Measurements from ENCODE around the gene AQP3. TPM values are rescaled to one million over a fixed set of nuclear protein-coding genes. Genes with fewer than 3 reads are reported as not detected.

AQP3 gene
- total RNA-seq, 1 experiment from 2014 or later: 5.5 TPM

DNA sequence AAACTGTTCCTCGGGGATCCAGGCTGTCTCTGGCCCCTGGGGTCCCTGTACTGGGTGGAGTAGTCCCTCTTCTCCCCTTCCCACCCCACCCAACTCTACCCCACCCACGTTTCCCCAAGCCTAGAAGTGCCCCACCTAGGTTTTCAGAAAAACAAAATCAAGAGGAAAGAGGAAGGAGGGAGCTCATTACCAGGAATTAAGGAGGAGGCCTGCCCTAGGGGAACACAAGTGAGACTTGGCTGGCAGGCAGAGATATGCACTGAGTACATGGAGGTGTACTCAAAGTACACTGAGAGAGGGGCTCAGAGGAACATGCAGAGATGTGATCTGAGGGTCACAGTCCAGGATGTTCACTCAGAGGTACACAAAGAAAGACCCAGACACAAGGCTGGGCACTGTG is 10.2 kb downstream of the AQP3 start:
- H3K27me3 ChIP-seq (ENCODE audit: insufficient read depth, low read length): no peaks in the 10 kb centered on the region
- H3K9ac ChIP-seq (ENCODE audit: low read length): no peak overlapping the region
- H3K4me3 ChIP-seq (replicated peaks in 1 of 2; ENCODE audit: low read depth in 1 of 2, low read length in 2 of 2): no peak overlapping the region
- intact Hi-C loops (cut with micrococcal nuclease): no loop called here
- no peak for ATAC-seq
- TF ChIP-seq SRF (IDR thresholded peaks at IDR 0.05; ENCODE audit: low read depth) (no peak), EZH2phosphoT487 (IDR thresholded peaks at IDR 0.05; ENCODE audit: borderline replicate concordance) (no peak), ZNF274 (IDR thresholded peaks at IDR 0.05; ENCODE audit: low read depth, low read length) (no peak), POLR2AphosphoS5 (IDR thresholded peaks at IDR 0.05; ENCODE audit: low read depth, low read length) (no peak), SIN3A (IDR thresholded peaks at IDR 0.05; ENCODE audit: low read depth) (no peak), JUND (IDR thresholded peaks at IDR 0.05) (no peak), SP1 (IDR thresholded peaks at IDR 0.05; ENCODE audit: low read depth) (no peak), CEBPB (IDR thresholded peaks at IDR 0.05; ENCODE audit: low read depth) (no peak)
- TF ChIP-seq, protein P1, sequence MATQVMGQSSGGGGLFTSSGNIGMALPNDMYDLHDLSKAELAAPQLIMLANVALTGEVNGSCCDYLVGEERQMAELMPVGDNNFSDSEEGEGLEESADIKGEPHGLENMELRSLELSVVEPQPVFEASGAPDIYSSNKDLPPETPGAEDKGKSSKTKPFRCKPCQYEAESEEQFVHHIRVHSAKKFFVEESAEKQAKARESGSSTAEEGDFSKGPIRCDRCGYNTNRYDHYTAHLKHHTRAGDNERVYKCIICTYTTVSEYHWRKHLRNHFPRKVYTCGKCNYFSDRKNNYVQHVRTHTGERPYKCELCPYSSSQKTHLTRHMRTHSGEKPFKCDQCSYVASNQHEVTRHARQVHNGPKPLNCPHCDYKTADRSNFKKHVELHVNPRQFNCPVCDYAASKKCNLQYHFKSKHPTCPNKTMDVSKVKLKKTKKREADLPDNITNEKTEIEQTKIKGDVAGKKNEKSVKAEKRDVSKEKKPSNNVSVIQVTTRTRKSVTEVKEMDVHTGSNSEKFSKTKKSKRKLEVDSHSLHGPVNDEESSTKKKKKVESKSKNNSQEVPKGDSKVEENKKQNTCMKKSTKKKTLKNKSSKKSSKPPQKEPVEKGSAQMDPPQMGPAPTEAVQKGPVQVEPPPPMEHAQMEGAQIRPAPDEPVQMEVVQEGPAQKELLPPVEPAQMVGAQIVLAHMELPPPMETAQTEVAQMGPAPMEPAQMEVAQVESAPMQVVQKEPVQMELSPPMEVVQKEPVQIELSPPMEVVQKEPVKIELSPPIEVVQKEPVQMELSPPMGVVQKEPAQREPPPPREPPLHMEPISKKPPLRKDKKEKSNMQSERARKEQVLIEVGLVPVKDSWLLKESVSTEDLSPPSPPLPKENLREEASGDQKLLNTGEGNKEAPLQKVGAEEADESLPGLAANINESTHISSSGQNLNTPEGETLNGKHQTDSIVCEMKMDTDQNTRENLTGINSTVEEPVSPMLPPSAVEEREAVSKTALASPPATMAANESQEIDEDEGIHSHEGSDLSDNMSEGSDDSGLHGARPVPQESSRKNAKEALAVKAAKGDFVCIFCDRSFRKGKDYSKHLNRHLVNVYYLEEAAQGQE (IDR thresholded peaks at IDR 0.05; ENCODE audit: low read depth): no peak
- TF ChIP-seq, protein P2, sequence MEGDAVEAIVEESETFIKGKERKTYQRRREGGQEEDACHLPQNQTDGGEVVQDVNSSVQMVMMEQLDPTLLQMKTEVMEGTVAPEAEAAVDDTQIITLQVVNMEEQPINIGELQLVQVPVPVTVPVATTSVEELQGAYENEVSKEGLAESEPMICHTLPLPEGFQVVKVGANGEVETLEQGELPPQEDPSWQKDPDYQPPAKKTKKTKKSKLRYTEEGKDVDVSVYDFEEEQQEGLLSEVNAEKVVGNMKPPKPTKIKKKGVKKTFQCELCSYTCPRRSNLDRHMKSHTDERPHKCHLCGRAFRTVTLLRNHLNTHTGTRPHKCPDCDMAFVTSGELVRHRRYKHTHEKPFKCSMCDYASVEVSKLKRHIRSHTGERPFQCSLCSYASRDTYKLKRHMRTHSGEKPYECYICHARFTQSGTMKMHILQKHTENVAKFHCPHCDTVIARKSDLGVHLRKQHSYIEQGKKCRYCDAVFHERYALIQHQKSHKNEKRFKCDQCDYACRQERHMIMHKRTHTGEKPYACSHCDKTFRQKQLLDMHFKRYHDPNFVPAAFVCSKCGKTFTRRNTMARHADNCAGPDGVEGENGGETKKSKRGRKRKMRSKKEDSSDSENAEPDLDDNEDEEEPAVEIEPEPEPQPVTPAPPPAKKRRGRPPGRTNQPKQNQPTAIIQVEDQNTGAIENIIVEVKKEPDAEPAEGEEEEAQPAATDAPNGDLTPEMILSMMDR (IDR thresholded peaks at IDR 0.05 in 2 of 3, conservative IDR thresholded peaks at IDR 0.05 in 1 of 3; ENCODE audit: borderline replicate concordance in 1 of 3, insufficient read depth in 1 of 3, low read depth in 2 of 3, low read length in 2 of 3): no peak
- TF ChIP-seq, protein P3, sequence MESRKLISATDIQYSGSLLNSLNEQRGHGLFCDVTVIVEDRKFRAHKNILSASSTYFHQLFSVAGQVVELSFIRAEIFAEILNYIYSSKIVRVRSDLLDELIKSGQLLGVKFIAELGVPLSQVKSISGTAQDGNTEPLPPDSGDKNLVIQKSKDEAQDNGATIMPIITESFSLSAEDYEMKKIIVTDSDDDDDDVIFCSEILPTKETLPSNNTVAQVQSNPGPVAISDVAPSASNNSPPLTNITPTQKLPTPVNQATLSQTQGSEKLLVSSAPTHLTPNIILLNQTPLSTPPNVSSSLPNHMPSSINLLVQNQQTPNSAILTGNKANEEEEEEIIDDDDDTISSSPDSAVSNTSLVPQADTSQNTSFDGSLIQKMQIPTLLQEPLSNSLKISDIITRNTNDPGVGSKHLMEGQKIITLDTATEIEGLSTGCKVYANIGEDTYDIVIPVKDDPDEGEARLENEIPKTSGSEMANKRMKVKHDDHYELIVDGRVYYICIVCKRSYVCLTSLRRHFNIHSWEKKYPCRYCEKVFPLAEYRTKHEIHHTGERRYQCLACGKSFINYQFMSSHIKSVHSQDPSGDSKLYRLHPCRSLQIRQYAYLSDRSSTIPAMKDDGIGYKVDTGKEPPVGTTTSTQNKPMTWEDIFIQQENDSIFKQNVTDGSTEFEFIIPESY (IDR thresholded peaks at IDR 0.05; ENCODE audit: extremely low read depth, insufficient replicate concordance, low read length): no peak
- peaks cover 12 to 25% of the 10 kb centered on the region in 2 experiments for H3K4me1 ChIP-seq (ENCODE audit: control insufficient read depth in 1 of 2, insufficient read depth in 2 of 2, low read length in 2 of 2)
- ChIA-PET POLR2A (no interaction called here), RAD21 (ENCODE audit: low non-redundant PET in 1 of 2, low total read pairs in 2 of 2, uncharacterized antibody in 2 of 2, unreplicated experiment in 2 of 2) (no interaction called here), CTCF (interaction anchor here (1.0 kb wide), 2 partner anchors 16 to 22 kb away, joined by 5 to 7 read pairs; no protein-coding TSS in a partner anchor)
- no peaks in the 10 kb centered on the region for H3K9me2 ChIP-seq (ENCODE audit: insufficient read depth)
- H3K4me2 ChIP-seq (ENCODE audit: low read length): no peak overlapping the region
- H3K27ac ChIP-seq (ENCODE audit: low read depth, low read length): no peak overlapping the region
- H3K36me3 ChIP-seq (ENCODE audit: control insufficient read depth in 1 of 2, insufficient read depth in 2 of 2, low read length in 2 of 2): no peaks in the 10 kb centered on the region
- no peak for DNase-seq (ENCODE audit: low read depth, low spot score)
- H4K20me1 ChIP-seq (ENCODE audit: insufficient read depth): no peaks in the 10 kb centered on the region
- no peaks in the 10 kb centered on the region for H3K9me3 ChIP-seq (ENCODE audit: control insufficient read depth in 1 of 2, insufficient read depth in 1 of 2, low read depth in 1 of 2, low read length in 2 of 2)
- BruUV-seq (replicated peaks): no TSS peak
- H2AFZ ChIP-seq (ENCODE audit: low read depth, low read length, poor library complexity, severe bottlenecking): no peak overlapping the region
- no peaks in the 10 kb centered on the region for H3K79me2 ChIP-seq (ENCODE audit: insufficient read depth, low read length)
